Skin epidermis (tissue), 12 donors: ENCODE data around the gene LIG1.

Experiments used
- H3K27ac ChIP-seq, 21 experiments: fragments of 200-600 bp; sonication (generic) in 11 of 21; one replicate each; pipeline ENCODE4 v1.5.0; 2020; ENCODE audit warnings: mild to moderate bottlenecking in 3 of 21, inconsistent platforms in 2 of 21, moderate library complexity in 2 of 21
- H3K4me3 ChIP-seq, 7 experiments: fragments of 200-600 bp; sonication (generic) in 2 of 7; one replicate each; pipeline ENCODE4 v1.5.0; 2020; ENCODE audit warnings: inconsistent platforms in 2 of 7, mild to moderate bottlenecking in 2 of 7, moderate library complexity in 1 of 7

Gene LIG1

DNA sequence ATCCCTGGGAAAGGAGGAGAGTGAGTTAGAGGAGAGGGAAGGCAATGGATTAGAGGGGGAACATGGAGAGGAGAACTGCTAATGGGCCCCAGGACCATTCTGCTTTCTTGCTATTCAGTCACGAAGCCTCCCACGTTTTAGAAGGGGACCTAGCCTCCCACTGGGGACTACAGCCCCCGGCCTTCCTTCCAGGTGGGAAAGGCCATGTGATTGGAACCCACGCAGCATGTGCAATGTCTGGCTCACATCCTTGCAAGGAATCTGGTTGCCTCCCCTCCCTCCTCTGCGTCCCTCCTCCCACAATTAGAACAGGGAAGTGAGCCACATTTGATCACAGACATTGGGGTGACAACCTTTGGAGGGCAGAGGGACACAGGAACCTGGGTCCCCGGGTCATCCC, 37.0 kb downstream of the LIG1 start:
- H3K27ac ChIP-seq, result no peak overlapping the region
- no peak overlapping the region for H3K4me3 ChIP-seq

DNA sequence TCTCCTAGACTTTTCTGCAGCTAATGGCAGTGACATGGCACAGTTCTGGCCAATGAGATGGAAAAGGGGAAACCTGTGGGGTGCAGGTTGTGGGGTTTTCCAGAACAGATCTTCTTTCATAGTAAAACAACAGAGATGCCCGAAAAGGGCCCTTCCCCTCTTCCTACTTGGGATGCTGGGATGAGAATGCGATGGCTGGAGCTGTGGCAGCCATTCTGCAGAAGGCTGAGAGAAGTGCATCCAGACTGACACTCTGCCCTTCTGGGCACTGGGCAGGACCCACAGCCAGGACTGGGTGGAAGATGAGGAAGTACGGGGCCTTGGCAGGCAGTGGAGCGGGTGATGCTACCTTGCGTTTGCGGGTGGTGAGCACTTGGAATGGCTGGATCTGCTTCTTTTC, 42.6 kb downstream of the LIG1 start:
- no peak overlapping the region for H3K4me3 ChIP-seq
- H3K27ac ChIP-seq, result no peak overlapping the region

DNA sequence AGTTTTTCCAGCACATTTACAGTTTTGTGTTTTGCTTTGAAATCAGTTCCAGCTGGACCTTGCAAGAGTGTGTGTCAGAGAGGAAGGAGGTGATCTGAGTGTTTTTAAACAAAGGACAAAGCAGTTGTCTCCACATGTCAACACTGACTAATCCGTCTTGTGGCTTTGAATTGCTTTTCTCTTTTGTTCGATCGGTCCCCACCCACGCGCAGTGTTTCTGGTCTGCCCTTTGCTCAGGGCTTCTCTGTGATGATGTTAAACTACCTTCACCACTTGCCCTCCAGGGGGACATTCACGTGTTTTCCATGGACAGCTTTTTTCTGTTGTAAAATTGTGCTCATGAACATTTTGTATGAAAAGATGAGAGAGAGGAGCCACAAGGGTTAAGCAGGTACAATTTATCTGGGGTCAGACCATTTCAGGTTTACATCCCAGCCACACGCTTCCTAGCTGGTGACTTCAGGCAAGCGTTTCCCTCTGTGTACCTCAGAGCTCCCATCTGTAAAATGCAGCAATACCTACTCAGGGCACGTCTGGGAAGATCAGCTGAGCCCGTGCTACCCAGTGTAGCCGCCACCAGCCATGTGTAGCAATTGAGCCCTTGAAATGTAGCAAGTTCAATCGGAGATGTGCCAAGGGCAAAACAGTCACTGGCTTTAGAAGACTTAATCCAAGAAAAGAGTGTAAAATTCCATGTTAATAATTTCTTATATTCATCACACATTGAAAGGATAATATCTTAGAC, 46.1 kb downstream of the LIG1 start:
- Histone ChIP-seq H3K27ac (peak overlapping the region in 15 of 21 experiments; percentile 12 to 84 (median 52)), H3K4me3 (no peak overlapping the region)

DNA sequence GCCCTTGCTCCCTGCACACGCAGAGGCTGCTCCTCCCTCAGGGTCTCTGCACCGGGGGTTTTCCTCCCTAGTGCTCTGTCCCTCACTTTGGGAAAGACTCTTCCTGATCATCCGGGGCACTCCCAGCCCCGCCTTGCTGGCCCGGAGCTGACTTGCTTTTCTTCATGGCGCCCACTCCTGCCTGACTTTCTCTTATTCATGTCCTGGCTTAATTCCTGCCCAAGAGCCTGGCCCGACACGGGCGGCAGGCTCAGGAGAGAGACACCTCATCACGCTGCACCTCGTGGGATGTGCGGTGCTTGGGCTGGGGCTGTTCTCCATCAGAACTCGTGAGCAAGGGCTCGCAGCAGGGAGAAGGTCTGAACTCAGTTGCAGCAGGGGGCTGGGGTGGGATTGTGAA, 47.7 kb downstream of the LIG1 start:
- H3K27ac ChIP-seq, result peak overlapping the region in 20 of 21 experiments; percentile 35 to 84 (median 58)
- no peak overlapping the region for H3K4me3 ChIP-seq

DNA sequence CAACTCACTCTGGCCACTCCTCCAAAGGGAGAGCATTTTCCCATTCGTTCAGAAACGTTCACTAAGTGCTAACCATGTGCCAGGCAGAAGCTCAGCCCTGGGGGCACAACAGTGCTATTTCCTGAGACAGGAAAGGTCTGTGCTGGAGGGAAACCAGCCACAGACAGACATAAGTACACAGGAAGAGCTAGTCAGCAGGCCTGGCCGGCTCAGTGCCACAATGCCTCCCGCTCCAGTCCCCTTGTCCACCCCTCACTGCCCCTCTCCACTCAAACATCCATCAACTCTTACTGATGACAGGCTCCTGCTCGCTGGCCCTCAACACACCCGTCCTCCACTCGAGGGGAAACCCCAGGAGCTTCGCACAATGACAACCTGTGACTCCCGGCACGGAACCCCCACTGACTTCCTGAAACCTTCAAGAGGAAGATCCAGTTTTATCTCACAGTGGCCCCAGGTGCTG, 48.2 kb downstream of the LIG1 start:
- Histone ChIP-seq H3K4me3 (no peak overlapping the region), H3K27ac (peak overlapping the region in 19 of 21 experiments; percentile 35 to 84 (median 59))

DNA sequence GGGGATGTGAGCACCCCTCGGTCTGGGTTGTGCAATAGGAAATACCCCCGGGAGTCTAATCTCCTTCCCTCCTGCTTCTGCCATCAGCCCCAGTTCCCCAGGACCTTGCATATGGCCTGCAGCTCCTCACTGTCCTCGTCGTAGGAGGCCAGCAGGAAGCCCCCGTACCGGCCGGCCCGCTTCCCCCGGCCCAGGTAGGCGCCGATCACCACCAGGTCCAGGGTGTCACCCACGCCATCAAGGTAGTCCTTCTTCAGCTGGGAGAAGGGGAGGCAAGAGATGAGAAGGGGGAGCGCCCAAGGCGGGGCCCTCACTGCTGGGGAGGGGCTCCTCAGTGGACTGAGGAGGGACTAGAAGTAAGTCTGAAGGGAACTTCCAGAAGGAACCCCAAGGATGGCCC, 49.1 kb downstream of the LIG1 start:
- no peak overlapping the region for H3K4me3 ChIP-seq
- peak overlapping the region in 8 of 21 experiments; percentile 30 to 84 (median 54) for H3K27ac ChIP-seq

DNA sequence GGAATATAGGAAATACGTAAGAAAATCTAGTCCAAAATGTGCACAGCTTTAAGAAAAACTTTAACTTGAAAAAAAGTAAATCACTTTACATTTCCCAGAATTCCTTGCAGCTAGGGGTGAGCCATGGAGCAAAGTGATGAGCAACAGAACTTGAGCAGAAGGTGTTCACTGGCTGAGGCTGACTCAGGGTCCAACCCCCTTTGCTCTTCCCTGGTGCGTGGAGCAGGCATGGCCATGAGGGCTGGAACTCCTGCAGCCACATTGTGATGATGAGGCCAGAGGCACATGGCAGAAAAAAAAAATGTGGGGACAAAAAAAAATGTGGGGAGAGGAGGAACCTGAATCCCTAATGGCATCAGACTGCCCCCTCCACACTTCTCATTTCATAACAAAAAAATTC, 49.6 kb downstream of the LIG1 start:
- Histone ChIP-seq H3K27ac (no peak overlapping the region), H3K4me3 (no peak overlapping the region)

DNA sequence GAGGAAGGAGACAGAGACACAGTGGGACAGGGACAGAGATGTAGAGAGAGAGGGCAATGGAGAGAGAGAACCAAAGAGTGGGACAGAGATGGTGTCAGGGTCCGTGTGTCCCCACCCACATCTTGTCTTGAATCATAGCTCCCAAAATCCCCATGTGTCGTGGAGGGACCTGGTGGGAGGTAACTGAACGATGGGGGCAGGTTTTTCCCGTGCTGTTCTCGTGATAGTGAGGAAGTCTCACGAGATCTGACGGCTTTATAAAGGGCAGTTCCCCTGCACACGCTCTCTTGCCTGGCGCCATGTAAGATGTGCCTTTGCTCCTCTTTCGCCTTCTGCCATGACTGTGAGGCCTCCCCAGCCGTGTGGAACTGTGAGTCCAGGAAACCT, 52.0 kb downstream of the LIG1 start:
- peak overlapping the region in 5 of 21 experiments; percentile 4 to 60 (median 21) for H3K27ac ChIP-seq
- no peak overlapping the region for H3K4me3 ChIP-seq

DNA sequence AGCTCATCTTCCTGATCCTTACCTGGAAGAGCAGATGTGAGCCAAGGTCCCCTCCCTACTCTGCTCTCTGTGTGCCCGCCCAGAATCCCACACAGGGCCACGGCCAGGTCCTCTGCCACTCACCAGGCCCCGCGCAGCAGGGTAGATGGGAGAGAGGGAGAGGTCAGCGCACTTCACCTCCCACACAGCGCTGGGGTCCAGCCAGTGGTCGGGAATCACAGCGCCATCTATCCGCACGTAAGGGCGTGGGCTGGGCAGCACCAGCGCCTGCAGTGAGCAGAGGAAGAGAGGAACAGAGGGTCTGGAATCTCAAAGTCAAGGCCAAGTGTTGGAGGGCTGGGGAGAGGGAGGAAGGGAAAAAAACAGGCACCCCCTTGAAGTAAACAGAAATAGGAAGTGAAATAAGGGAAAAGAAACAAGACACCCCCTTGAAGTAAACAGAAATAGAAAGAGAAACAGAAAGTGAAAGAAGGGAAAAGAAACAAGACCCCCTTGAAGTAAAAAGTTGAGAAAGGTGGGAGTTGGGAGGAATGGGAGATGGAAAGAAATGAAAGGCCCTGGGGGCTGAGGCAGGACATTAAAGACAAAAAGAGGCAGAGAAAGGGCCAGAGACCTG, 52.5 kb downstream of the LIG1 start:
- peak overlapping the region in 5 of 21 experiments; percentile 4 to 60 (median 21) for H3K27ac ChIP-seq
- H3K4me3 ChIP-seq, result no peak overlapping the region

DNA sequence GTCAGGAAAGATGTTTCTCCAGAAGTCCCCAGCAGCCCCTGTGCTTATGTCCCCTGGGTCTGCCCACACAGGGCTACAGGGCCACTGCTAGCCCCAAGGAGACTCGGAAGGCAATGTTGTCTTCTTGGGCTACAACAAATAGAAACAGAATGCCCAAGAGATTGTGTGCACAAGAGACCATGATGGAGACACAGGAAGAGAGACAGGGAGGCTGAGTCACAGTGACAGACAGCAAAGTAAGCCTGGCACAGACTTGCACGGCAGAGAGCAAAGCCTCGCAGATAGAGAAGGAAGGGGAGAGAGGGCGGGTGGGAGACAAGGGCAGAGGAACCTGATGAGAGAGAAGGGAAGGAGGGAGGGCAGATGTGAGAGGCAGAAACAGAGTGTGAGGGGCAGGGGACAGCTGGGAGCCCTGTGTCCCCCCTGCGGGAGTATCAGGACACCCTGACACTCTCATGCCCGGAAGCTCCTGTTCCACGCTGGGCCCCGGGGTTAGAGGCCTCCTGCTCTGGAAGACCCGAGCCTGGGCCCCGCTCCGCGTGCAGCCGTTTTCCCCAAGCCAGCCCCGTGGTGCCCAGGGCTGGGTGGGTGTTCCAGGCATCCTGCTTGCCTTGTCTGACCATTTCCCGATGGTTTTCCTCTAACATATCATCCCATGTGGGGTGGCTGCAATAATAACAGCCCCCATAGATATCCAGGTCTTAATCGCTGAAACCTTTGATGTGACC, 56.8 kb downstream of the LIG1 start:
- Histone ChIP-seq H3K4me3 (no peak overlapping the region), H3K27ac (peak overlapping the region in 1 of 21 experiments; percentile 54)

DNA sequence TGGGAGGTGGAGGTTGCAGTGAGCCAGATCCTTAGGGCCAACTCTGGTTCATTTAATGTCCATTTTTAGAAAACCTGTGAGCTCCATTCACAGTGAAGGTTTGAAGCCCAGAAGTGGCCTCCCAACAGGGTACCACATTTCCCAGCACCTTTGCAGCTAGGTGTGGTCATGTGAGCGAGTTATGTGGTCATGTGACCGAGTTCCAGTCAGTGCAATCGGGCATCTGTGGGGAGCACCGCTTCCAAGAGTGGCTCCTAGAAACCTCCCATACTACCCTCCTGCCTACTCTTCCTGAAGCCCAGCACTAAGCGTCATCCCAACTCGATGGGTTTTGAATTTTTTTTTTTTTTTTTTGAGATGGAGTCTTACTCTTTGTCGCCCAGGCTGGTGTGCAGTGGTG, 58.9 kb downstream of the LIG1 start:
- Histone ChIP-seq H3K27ac (peak overlapping the region in 17 of 21 experiments; percentile 76 to 95 (median 90)), H3K4me3 (peak overlapping the region in 1 of 7 experiments; percentile 58)

DNA sequence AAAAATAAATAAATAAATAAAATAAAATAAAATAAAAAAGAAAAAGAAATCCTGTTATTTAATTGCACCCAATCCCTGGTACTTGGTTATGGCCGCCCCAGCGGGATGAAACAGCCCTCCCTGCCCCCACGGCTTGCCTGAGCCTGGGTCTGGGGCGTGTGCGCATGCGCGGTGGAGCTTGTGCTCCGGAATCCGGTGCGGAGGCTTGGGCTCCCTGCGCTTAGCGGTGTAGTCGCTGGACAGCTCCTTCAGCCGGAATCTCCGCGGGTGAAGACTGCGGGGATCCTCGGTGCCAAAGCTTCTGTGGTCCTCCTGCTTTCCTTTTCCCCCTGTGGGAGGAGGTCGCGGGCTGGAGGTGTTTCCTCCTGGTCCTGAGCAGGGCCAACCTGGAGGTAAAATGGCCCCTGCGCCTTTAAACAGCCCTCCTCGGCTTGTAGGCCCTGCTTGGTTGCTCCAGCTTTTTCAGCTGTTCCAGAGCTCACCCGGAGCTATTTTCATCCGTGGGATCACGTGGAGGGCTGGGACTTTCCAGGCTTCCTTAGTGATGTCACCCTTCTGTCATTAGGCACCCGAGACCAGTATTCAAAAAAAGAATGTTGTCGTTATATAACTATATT, 59.7 kb downstream of the LIG1 start, which contains the start of gene PLA2G4C:
Gene PLA2G4C, minus strand, starts transcription at position 468 of the 617 bp plus-strand sequence. CDS start 4,288 bp downstream, outside the sequence.
- H3K4me3 ChIP-seq, result peak within 1 kb of the TSS; percentile 34 to 58 (median 45)
- H3K27ac ChIP-seq, result peak within 1 kb of the TSS; percentile 8 to 95 (median 89)

DNA sequence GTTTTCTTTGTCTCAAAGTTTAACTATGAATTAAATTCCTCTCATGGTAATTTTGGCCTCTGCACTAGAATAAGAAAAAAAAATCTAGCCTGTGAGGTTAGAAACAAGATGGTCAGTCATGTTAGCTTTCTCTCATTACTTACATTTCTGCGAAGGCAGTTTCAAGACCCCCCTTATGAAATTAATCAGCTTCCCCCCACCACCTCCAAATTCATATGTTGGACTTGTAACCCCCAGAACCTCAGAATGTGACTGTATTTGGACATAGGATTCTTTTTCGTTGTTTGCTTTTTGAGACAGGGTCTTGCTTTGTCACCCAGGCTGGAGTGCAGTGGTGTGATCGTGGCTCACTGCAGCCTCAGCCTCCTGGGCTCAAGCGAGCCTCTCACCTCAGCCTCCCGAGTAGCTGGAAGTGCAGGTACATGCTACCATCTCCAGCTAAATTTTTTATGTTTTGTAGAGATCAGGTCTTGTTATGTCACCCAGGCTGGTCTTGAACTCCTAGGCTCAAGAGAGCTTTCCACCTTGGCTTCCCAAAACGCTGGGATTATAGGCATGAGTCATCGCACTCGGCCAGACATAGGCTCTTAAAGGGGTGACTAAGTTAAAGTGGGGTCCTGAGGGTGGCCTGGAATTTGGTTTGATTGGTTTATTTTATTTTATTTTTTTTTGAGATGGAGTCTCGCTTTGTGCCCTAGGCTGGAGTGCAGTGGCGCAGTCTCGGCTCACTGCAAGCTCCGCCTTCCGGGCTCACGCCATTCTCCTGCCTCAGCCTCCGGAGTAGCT, 61.0 kb downstream of the LIG1 start:
- H3K4me3 ChIP-seq, result peak overlapping the region in 1 of 7 experiments; percentile 58

DNA sequence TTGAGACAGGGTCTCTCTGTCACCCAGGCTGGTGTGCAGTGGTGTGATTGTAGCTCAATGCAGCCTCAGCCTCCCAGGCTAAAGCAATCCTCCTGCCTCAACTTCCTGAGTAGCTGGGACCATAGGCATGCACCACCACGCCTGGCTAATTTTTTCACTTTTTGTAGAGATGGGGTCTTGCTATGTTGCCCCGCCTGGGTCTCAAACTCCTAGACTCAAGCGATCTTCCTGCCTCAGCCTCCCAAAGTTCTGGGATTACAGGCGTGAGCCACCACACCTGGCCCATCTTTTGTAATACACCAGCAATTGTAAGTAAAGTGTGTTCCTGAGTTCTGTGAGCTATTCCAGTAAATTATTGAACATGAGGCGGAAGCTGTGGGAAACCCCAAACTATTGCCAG, 66.2 kb downstream of the LIG1 start:
- no peak overlapping the region for H3K4me3 ChIP-seq
- H3K27ac ChIP-seq, result no peak overlapping the region

More for the DNA sequence above, 61.0 kb downstream of the LIG1 start:
- peak overlapping the region in 5 of 21 experiments; percentile 86 to 95 (median 91) for H3K27ac ChIP-seq

DNA sequence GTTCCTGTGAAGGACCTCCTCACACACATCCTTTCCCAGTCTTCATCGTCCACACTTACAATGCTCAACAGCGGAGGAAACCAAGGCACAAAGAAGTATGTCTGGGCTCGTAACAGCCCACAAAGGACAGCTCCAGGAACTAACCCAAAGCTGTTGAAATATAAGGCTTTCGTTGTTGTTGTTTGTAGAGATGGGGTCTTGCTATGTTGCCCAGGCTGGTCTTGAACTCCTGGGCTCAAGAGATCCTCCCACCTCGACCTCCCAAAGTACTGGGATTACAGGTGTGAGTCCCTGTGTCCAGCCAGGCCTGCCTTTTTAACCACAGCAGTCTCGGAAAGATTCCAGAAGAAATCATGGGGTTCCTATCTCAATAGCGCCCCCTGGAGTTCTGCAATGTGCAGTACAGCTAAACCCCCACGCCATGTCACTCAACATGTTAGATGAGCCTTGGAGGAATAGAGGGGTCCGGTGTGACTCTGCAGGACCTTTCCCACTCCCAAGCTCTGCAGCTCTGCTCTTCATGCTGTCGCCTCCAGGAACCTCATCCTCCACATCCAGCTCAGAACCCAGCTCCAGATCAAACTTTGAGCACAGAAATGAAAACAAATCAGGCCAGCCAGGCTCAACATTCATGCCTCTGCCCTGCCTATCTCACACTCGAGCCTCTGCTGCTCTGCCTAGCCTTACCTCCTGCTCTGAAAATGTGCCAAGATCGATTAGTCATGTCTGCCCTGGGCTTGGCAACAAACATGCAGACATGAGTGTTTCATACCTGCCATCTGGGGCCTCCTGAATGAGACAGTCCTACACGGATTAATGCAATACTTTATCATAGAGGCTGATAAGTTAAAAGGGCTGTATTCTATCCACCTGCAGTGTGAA, 67.0 kb downstream of the LIG1 start:
- Histone ChIP-seq H3K4me3 (no peak overlapping the region), H3K27ac (no peak overlapping the region)

DNA sequence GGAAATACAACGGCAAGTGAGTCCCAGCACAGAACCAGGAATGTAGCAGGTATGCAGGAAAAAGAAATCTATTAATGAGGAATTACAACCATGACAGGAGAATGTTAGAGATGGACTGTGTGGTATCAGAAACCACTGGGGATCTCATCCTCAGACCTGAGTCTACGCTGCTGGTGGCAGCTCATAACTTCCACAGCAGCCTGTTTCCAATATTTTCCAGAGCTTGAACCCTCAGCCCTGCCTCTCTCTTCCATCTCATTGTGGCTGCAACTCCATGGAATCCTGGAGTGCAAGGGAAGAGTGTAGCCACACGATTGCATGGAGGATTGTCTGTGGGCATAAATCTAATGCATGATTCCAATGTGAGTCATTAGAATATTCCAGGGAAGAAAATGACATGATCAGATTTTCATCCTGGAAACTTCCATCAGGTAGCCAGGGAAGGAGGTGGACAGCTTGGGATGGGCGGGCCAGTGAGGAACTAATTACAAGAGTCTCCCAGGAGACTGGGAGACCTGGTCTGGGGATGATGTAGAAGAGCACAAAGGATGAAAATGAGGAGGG, 74.5 kb downstream of the LIG1 start:
- no peak overlapping the region for H3K27ac ChIP-seq
- no peak overlapping the region for H3K4me3 ChIP-seq

DNA sequence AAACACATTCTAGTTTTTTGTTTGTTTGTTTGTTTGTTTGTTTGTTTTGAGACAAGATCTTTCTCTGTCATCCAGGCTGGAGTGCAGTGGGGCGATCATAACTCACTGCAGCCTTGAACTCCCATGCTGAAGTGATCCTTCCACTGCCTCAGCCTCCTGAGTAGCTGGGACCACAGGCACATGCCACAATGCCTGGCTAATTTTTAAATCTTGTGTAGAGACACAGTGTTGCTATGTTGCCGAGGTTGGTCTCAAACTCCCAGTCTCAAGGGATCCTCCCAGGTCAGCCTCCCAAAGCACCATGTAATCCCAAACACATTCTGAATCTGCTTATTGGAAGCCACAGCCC, 75.3 kb downstream of the LIG1 start:
- Histone ChIP-seq H3K4me3 (no peak overlapping the region), H3K27ac (no peak overlapping the region)
